Ascending aorta (tissue), 2 donors: ENCODE measurements around the gene BANP. TPM values are rescaled to one million over a fixed set of nuclear protein-coding genes. Genes with fewer than 3 reads are reported as not detected.
"Not testable (repeated sequence)": the region's sequence is repeated elsewhere in the genome, so short reads cannot be mapped to it uniquely, and the experiment has no call there.

ENCODE experiments used
- DNase-seq, 2 donors: peaks; one replicate each; pipeline ENCODE4 v3.0.0-alpha.2; 2019; ENCODE audit warnings: low spot score in 2 of 2
- H3K27ac ChIP-seq, 2 donors: fragments of 200-600 bp; sonication (generic); one replicate each; pipeline ENCODE4 v1.5.1; 2016 to 2017; ENCODE audit warnings: mild to moderate bottlenecking in 1 of 2
- H3K27me3 ChIP-seq: fragments of 200-600 bp; sonication (generic); one replicate; pipeline ENCODE4 v1.5.1; 2017
- H3K36me3 ChIP-seq, 2 donors: fragments of 200-600 bp; sonication (generic); one replicate each; pipeline ENCODE4 v1.5.1; 2016
- H3K4me1 ChIP-seq, 2 donors: fragments of 200-600 bp; sonication (generic); one replicate each; pipeline ENCODE4 v1.5.1; 2016 to 2017; ENCODE audit warnings: mild to moderate bottlenecking in 1 of 2
- H3K4me3 ChIP-seq, 2 donors: fragments of 200-600 bp; sonication (generic); one replicate each; pipeline ENCODE4 v1.5.1; 2016 to 2017; ENCODE audit warnings: mild to moderate bottlenecking in 1 of 2
- H3K9me3 ChIP-seq, 2 donors: fragments of 200-600 bp; sonication (generic); one replicate each; pipeline ENCODE4 v1.5.1; 2016
- CTCF ChIP-seq, 3 experiments: fragments of 200-600 bp in 2 of 3; fragments of 450-650 bp in 1 of 3; sonication (generic) in 2 of 3; IDR thresholded peaks; one replicate each; pipeline ENCODE4 v1.5.1; 2016 to 2019; ENCODE audit warnings: antibody characterized with exemption in 3 of 3, mild to moderate bottlenecking in 1 of 3, moderate library complexity in 1 of 3
- intact Hi-C: fragments of 100-400 bp; cut with DNase I; formaldehyde crosslinking; loops from one replicate; pipeline ENCODE4 v1.15.1; 2023
- total RNA-seq: library from RNA; depleted of rRNA; stranded (reverse); fragments of >200 nt; gene quantifications from one replicate; pipeline ENCODE4 v1.1.0, GENCODE V29; 2016

BANP gene
- total RNA-seq, 1 donor from 2014 or later: 23.4 TPM

GRCh38 chr16:88034770-88035169 is 83.5 kb downstream of the BANP start:
- intact Hi-C loops: no loop called here
- Histone ChIP-seq H3K4me1 (no peaks in the 10 kb centered on the region), H3K4me3 (no peak overlapping the region), H3K27ac (no peak overlapping the region), H3K36me3 (peaks cover 19 to 46% of the 10 kb centered on the region in 2 donors), H3K9me3 (no peaks in the 10 kb centered on the region), H3K27me3 (no peaks in the 10 kb centered on the region)
- no peak for TF ChIP-seq CTCF (IDR thresholded peaks at IDR 0.05)
- no peak for DNase-seq

DNA sequence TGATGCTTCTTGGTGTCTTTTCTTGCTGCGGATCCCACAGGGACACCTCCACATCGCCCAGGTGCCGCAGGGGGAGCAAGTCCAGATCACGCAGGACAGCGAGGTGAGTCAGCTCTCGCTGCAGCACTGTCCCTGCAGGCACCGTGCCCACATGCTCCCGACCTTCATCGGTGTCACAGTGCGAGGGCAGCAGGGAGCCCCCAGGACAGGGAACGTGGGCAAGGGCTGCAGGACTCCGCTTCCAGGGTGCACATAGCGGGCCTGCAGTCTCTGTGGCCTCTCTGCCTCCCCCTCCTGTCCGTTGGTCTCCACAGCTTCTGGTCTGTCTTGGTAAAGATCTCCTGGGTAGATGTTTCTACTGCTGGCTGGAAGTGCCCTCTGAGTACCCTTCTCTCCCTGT is 84.1 kb downstream of the BANP start:
- no peak overlapping the region for H3K4me3 ChIP-seq
- no peak for DNase-seq
- no peaks in the 10 kb centered on the region for H3K9me3 ChIP-seq
- intact Hi-C loops: no loop called here
- H3K36me3 ChIP-seq: peaks cover 19 to 47% of the 10 kb centered on the region in 2 donors
- no peak overlapping the region for H3K27ac ChIP-seq
- H3K4me1 ChIP-seq: no peaks in the 10 kb centered on the region
- TF ChIP-seq CTCF (IDR thresholded peaks at IDR 0.05): no peak
- H3K27me3 ChIP-seq: no peaks in the 10 kb centered on the region

DNA sequence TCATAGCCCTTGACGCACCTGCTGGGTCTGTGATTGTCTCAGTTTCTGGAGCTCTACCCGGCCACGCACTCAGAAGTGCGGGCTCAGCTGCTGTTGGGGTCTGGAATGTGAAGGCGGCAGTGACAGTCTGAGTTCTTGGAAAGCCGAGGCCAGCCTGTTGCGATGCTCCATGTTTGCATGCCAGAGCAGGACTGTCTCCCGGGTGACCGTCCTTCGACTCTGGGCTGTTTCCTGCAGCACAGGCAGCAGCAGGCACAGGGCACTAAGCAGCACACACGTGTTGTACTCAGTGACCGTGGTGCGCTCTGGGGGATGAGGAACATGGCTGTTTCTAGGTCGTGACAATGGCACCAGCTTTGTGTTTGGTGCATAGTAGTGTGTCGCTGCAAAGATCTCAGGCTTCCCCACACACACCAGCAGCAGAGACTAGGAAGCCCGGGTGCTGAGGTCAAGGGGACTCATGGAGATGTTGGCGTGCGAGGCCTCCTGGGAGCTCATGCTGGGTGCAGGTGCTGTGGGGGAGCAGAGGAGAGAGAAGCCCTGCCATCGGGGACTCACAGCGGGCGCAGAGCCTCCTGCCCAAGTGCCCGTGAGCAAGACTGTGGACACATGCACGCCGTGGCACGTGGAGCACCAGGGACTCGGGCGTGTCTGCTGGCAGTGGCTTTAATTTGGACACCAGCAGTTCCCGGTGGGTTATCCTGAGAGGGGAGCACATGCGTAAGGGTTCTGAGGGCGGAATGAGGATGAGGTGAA is 84.8 kb downstream of the BANP start:
- H3K4me1 ChIP-seq, H3K27ac ChIP-seq, H3K4me3 ChIP-seq, H3K9me3 ChIP-seq, DNase-seq, intact Hi-C loops, H3K27me3 ChIP-seq: not testable (repeated sequence)
- H3K36me3 ChIP-seq: peaks cover 19 to 47% of the 10 kb centered on the region in 2 donors

DNA sequence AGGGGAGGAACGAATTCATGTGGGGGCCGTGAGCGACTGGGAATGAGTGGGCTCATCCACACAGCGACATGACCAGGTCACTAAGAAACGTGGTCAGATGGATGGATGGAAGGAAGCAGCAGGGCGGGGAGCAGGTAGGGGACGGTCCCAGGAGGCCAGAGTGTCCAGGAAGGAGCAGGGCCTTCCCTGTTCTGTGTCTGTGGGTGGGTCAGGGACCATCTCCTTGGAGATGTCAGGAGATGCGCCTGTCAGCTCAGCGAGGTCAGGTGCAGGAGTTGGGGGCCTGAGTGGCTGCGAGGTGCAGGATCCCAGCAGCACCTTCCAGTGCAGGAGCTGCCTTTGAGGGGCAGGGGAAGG is 85.4 kb downstream of the BANP start:
- intact Hi-C loops, H3K4me3 ChIP-seq, H3K27me3 ChIP-seq, H3K27ac ChIP-seq, H3K9me3 ChIP-seq, H3K4me1 ChIP-seq, DNase-seq: not testable (repeated sequence)
- peaks cover 19 to 47% of the 10 kb centered on the region in 2 donors for H3K36me3 ChIP-seq

DNA sequence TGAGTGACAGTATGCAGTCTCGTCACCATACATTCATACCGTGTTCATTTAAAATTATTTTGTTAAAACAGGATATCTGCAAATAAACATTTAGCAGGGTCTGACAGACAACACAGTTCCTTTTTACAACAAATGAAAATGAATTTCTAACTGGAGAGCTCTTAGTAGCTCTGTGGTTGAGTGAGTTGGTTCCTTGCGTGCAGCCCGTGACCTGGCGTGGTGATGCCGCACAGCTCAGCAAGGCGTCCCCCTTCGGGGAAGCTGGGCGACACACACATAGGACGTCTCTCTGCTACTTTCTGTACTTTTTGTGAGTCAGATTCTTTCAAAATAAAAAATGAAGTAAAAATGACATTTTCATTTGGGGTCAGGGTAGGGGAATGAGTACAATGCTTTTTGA is 86.1 kb downstream of the BANP start:
- intact Hi-C loops, H3K4me3 ChIP-seq, H3K9me3 ChIP-seq, H3K27ac ChIP-seq, H3K27me3 ChIP-seq, H3K4me1 ChIP-seq, DNase-seq: not testable (repeated sequence)
- peaks cover 19 to 47% of the 10 kb centered on the region in 2 donors for H3K36me3 ChIP-seq

- H3K9me3 ChIP-seq, H3K27ac ChIP-seq, H3K4me3 ChIP-seq, DNase-seq, intact Hi-C loops, H3K4me1 ChIP-seq, H3K27me3 ChIP-seq: not testable (repeated sequence)
- peaks cover 19 to 47% of the 10 kb centered on the region in 2 donors for H3K36me3 ChIP-seq
Observed at GRCh38 chr16:88037876-88038525, 86.8 kb downstream of the BANP start.

DNA sequence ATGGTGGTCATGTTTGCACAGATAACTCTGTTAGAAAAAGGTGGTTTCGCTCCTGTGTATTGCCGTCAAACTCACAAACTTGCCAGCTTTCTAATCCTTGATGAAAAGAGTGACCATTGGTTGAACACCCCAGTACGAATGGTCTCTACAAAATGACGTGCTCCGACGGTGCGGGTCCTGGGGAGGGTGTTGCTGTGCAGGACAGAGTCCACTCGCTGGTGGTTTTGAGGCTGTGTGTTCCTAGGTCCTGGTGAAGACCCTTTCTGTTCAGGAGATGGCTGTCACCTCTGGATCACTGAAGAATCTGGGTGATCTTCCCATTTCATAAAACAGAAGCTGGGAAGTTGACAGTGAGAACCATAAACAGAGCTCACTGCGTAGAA is 87.3 kb downstream of the BANP start:
- H3K4me1 ChIP-seq, H3K4me3 ChIP-seq, H3K27me3 ChIP-seq, H3K27ac ChIP-seq, intact Hi-C loops, H3K9me3 ChIP-seq, DNase-seq: not testable (repeated sequence)
- H3K36me3 ChIP-seq: peaks cover 19 to 44% of the 10 kb centered on the region in 2 donors

GRCh38 chr16:88039591-88039990 is 88.4 kb downstream of the BANP start:
- TF ChIP-seq CTCF (IDR thresholded peaks at IDR 0.05): no peak
- intact Hi-C loops: no loop called here

GRCh38 chr16:88040196-88040876 is 89.1 kb downstream of the BANP start:
- H3K27ac ChIP-seq, intact Hi-C loops, H3K4me3 ChIP-seq, H3K27me3 ChIP-seq, H3K4me1 ChIP-seq, H3K9me3 ChIP-seq, DNase-seq: not testable (repeated sequence)
- H3K36me3 ChIP-seq: peaks cover 12 to 32% of the 10 kb centered on the region in 2 donors

More at GRCh38 chr16:88039591-88039990, 88.4 kb downstream of the BANP start:
- no peaks in the 10 kb centered on the region for H3K4me1 ChIP-seq
- H3K27me3 ChIP-seq: no peaks in the 10 kb centered on the region
- H3K36me3 ChIP-seq: peaks cover 19 to 40% of the 10 kb centered on the region in 2 donors
- H3K27ac ChIP-seq: no peak overlapping the region
- no peaks in the 10 kb centered on the region for H3K9me3 ChIP-seq
- DNase-seq: no peak
- no peak overlapping the region for H3K4me3 ChIP-seq

DNA sequence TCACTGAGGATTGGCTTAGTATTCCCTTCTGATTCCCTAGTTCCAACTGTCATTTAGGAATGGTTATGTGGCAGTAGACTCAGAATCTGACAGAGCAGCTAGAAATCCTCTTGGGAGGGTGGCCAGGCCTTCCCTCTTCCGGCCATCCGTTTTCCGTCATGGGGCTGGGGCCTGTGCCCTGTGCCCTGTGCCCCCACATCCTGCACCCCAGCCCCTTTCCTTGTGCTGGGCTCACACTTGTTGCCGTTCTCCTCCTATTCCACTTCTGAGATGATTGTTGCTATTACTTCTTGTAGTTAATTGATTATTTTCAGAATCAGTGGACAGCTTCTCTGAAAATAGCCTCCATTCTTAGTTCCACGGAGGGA is 89.6 kb downstream of the BANP start:
- peaks cover 7 to 29% of the 10 kb centered on the region in 2 donors for H3K36me3 ChIP-seq
- H3K27ac ChIP-seq, H3K4me3 ChIP-seq, DNase-seq, intact Hi-C loops, H3K9me3 ChIP-seq, H3K4me1 ChIP-seq, H3K27me3 ChIP-seq: not testable (repeated sequence)

- H3K4me1 ChIP-seq, H3K27ac ChIP-seq, H3K4me3 ChIP-seq, H3K9me3 ChIP-seq, H3K27me3 ChIP-seq, DNase-seq, intact Hi-C loops: not testable (repeated sequence)
- peaks cover 2 to 25% of the 10 kb centered on the region in 2 donors for H3K36me3 ChIP-seq
Observed at GRCh38 chr16:88041506-88041905, 90.3 kb downstream of the BANP start.
